Activated CD4-positive, alpha-beta T cell treated with anti-CD3 and anti-CD28 coated beads, Interleukin-2, amount 10 ng/mL, durations not matched to agents 24 days and 14 days (primary cell): Measurements from ENCODE around the gene LAMA5. TPM values are rescaled to one million over a fixed set of nuclear protein-coding genes. Genes with fewer than 3 reads are reported as not detected.

Experiments
- DNase-seq: peaks from one replicate; pipeline ENCODE4 v3.0.0; 2022
- H3K27ac Mint-ChIP-seq: one replicate; pipeline ENCODE4 v1.8.0; 2022; ENCODE audit warnings: mild to moderate bottlenecking, mixed read lengths
- H3K27me3 Mint-ChIP-seq: one replicate; pipeline ENCODE4 v1.8.0; 2022; ENCODE audit warnings: mixed read lengths
- H3K36me3 Mint-ChIP-seq: one replicate; pipeline ENCODE4 v1.8.0; 2022; ENCODE audit warnings: low read depth, mild to moderate bottlenecking, mixed read lengths
- H3K4me1 Mint-ChIP-seq: one replicate; pipeline ENCODE4 v1.8.0; 2021; ENCODE audit warnings: mixed read lengths
- H3K4me3 Mint-ChIP-seq: one replicate; pipeline ENCODE4 v1.8.0; 2022; ENCODE audit warnings: mild to moderate bottlenecking, moderate library complexity, mixed read lengths
- H3K9me3 Mint-ChIP-seq: one replicate; pipeline ENCODE4 v1.8.0; 2021; ENCODE audit warnings: mixed read lengths
- intact Hi-C: fragments of 100-400 bp; cut with micrococcal nuclease; formaldehyde crosslinking; loops from one replicate; pipeline ENCODE4 v1.15.1; 2023
- total RNA-seq: library from RNA; stranded (reverse); gene quantifications from 2 replicates; pipeline ENCODE4 v1.2.3, GENCODE V29; 2022

The LAMA5 gene
- total RNA-seq, 1 donor from 2014 or later = 2.1 TPM

- Mint-ChIP-seq H3K4me1 (peaks cover 17% of the 10 kb centered on the region), H3K9me3 (no peaks in the 10 kb centered on the region), H3K27me3 (no peaks in the 10 kb centered on the region), H3K4me3 (no peak overlapping the region), H3K27ac (no peak overlapping the region), H3K36me3 (peaks cover 15% of the 10 kb centered on the region)
- DNase-seq = no peak
- intact Hi-C loops = loop anchor here (5.0 kb wide), 4 partner anchors 67 to 492 kb away; partner anchors contain the start of genes CABLES2 and LAMA5
Measured at GRCh38 chr20:62300319-62300718, 66.8 kb downstream of the LAMA5 start.

GRCh38 chr20:62299666-62300236 lies 67.4 kb downstream of the LAMA5 start:
- Mint-ChIP-seq H3K27ac (no peak overlapping the region), H3K36me3 (peaks cover 16% of the 10 kb centered on the region), H3K4me3 (no peak overlapping the region), H3K27me3 (no peaks in the 10 kb centered on the region), H3K4me1 (peaks cover 13% of the 10 kb centered on the region), H3K9me3 (no peaks in the 10 kb centered on the region)
- no peak for DNase-seq
- intact Hi-C loops = loop anchor here (5.0 kb wide), 4 partner anchors 68 to 493 kb away; partner anchors contain the start of genes CABLES2 and LAMA5

GRCh38 chr20:62298577-62299249 lies 68.4 kb downstream of the LAMA5 start:
- H3K4me1 Mint-ChIP-seq = peaks cover 5% of the 10 kb centered on the region
- intact Hi-C loops = no loop called here

GRCh38 chr20:62297449-62298227 lies 69.5 kb downstream of the LAMA5 start:
- DNase-seq = no peak
- peaks cover 12% of the 10 kb centered on the region for H3K36me3 Mint-ChIP-seq
- no peak overlapping the region for H3K27ac Mint-ChIP-seq
- intact Hi-C loops = no loop called here
- H3K9me3 Mint-ChIP-seq = no peaks in the 10 kb centered on the region
- peaks cover 5% of the 10 kb centered on the region for H3K4me1 Mint-ChIP-seq
- H3K4me3 Mint-ChIP-seq = no peak overlapping the region
- H3K27me3 Mint-ChIP-seq = no peaks in the 10 kb centered on the region

More at GRCh38 chr20:62298577-62299249, 68.4 kb downstream of the LAMA5 start:
- Mint-ChIP-seq H3K9me3 (no peaks in the 10 kb centered on the region), H3K27ac (no peak overlapping the region), H3K4me3 (no peak overlapping the region), H3K27me3 (no peaks in the 10 kb centered on the region), H3K36me3 (peaks cover 15% of the 10 kb centered on the region)
- DNase-seq = no peak

GRCh38 chr20:62296724-62297448 lies 70.2 kb downstream of the LAMA5 start:
- DNase-seq = no peak
- Mint-ChIP-seq H3K4me3 (no peak overlapping the region), H3K9me3 (no peaks in the 10 kb centered on the region), H3K27me3 (no peaks in the 10 kb centered on the region), H3K27ac (no peak overlapping the region), H3K4me1 (peaks cover 7% of the 10 kb centered on the region), H3K36me3 (peaks cover 15% of the 10 kb centered on the region)
- intact Hi-C loops = no loop called here

GRCh38 chr20:62294516-62294915 lies 72.6 kb downstream of the LAMA5 start:
- no peak overlapping the region for H3K4me3 Mint-ChIP-seq
- no peak overlapping the region for H3K27ac Mint-ChIP-seq
- H3K27me3 Mint-ChIP-seq = no peaks in the 10 kb centered on the region
- intact Hi-C loops = no loop called here
- H3K4me1 Mint-ChIP-seq = peaks cover 3% of the 10 kb centered on the region
- DNase-seq = no peak
- no peaks in the 10 kb centered on the region for H3K9me3 Mint-ChIP-seq
- peaks cover 17% of the 10 kb centered on the region for H3K36me3 Mint-ChIP-seq

- Mint-ChIP-seq H3K27ac (no peak overlapping the region), H3K4me3 (no peak overlapping the region), H3K27me3 (no peaks in the 10 kb centered on the region), H3K4me1 (peaks cover 3% of the 10 kb centered on the region), H3K9me3 (no peaks in the 10 kb centered on the region), H3K36me3 (peaks cover 17% of the 10 kb centered on the region)
- DNase-seq = no peak
- intact Hi-C loops = no loop called here
Measured at GRCh38 chr20:62293946-62294345, 73.2 kb downstream of the LAMA5 start.

GRCh38 chr20:62293111-62293784 lies 73.9 kb downstream of the LAMA5 start:
- H3K4me3 Mint-ChIP-seq = no peak overlapping the region
- intact Hi-C loops = no loop called here
- peaks cover 3% of the 10 kb centered on the region for H3K4me1 Mint-ChIP-seq
- no peak for DNase-seq
- no peak overlapping the region for H3K27ac Mint-ChIP-seq
- H3K27me3 Mint-ChIP-seq = no peaks in the 10 kb centered on the region
- H3K9me3 Mint-ChIP-seq = no peaks in the 10 kb centered on the region
- H3K36me3 Mint-ChIP-seq = peaks cover 17% of the 10 kb centered on the region

GRCh38 chr20:62292108-62292507 lies 75.0 kb downstream of the LAMA5 start:
- no peak overlapping the region for H3K4me3 Mint-ChIP-seq
- H3K4me1 Mint-ChIP-seq = peaks cover 3% of the 10 kb centered on the region
- intact Hi-C loops = no loop called here
- H3K27me3 Mint-ChIP-seq = no peaks in the 10 kb centered on the region
- no peaks in the 10 kb centered on the region for H3K9me3 Mint-ChIP-seq
- H3K27ac Mint-ChIP-seq = no peak overlapping the region
- DNase-seq = no peak
- peaks cover 17% of the 10 kb centered on the region for H3K36me3 Mint-ChIP-seq

- Mint-ChIP-seq H3K4me1 (peaks cover 3% of the 10 kb centered on the region), H3K9me3 (no peaks in the 10 kb centered on the region), H3K4me3 (no peak overlapping the region), H3K36me3 (peaks cover 20% of the 10 kb centered on the region), H3K27me3 (no peaks in the 10 kb centered on the region), H3K27ac (no peak overlapping the region)
- DNase-seq = no peak
- intact Hi-C loops = no loop called here
Measured at GRCh38 chr20:62291251-62292066, 75.7 kb downstream of the LAMA5 start.

- peaks cover 3% of the 10 kb centered on the region for H3K4me1 Mint-ChIP-seq
Measured at GRCh38 chr20:62289898-62290297, 77.2 kb downstream of the LAMA5 start.

GRCh38 chr20:62289131-62289530 lies 78.0 kb downstream of the LAMA5 start:
- H3K27me3 Mint-ChIP-seq = no peaks in the 10 kb centered on the region
- DNase-seq = no peak
- H3K36me3 Mint-ChIP-seq = peaks cover 19% of the 10 kb centered on the region
- intact Hi-C loops = no loop called here
- peaks cover 3% of the 10 kb centered on the region for H3K4me1 Mint-ChIP-seq
- no peak overlapping the region for H3K4me3 Mint-ChIP-seq
- H3K27ac Mint-ChIP-seq = no peak overlapping the region
- H3K9me3 Mint-ChIP-seq = no peaks in the 10 kb centered on the region

More at GRCh38 chr20:62289898-62290297, 77.2 kb downstream of the LAMA5 start:
- Mint-ChIP-seq H3K27ac (no peak overlapping the region), H3K9me3 (no peaks in the 10 kb centered on the region), H3K27me3 (no peaks in the 10 kb centered on the region), H3K4me3 (no peak overlapping the region), H3K36me3 (peaks cover 18% of the 10 kb centered on the region)
- DNase-seq = no peak
- intact Hi-C loops = no loop called here
